ENCODE data around the gene SCN8A. TPM values are rescaled to one million over a fixed set of nuclear protein-coding genes. Genes with fewer than 3 reads are reported as not detected.
"Not testable (repeated sequence)": the region's sequence is repeated elsewhere in the genome, so short reads cannot be mapped to it uniquely, and the experiment has no call there.

SCN8A gene
- polyA plus RNA-seq, 3 donors: 0.11 to 0.49 (median 0.12) TPM

GRCh38 chr12:51818566-51819300 lies 227.7 kb downstream of the SCN8A start:
- WGBS, 3 donors: 65 to 72% (median 67%) methylated on average over 4 of the region's 4 CpGs
- H3K27ac ChIP-seq (ENCODE audit: low read depth, low read length): no peak overlapping the region

- 37 to 49% (median 48%) methylated on average over 30 to 32 of the region's 32 CpGs for whole genome bisulfite sequencing, 3 donors
- no peak overlapping the region for H3K27ac ChIP-seq (ENCODE audit: low read depth, low read length)
Observed at GRCh38 chr12:51819736-51820525, 228.9 kb downstream of the SCN8A start.

- 19 to 53% (median 24%) methylated on average over 83 to 113 of the region's 113 CpGs for WGBS, 3 donors
- H3K27ac ChIP-seq (ENCODE audit: low read depth, low read length): no peak overlapping the region
Observed at GRCh38 chr12:51820526-51821439, 229.8 kb downstream of the SCN8A start.

- WGBS, 3 donors: 45 to 61% (median 54%) methylated on average over 43 to 101 of the region's 101 CpGs
- no peak overlapping the region for H3K27ac ChIP-seq (ENCODE audit: low read depth, low read length)
Observed at GRCh38 chr12:51821440-51822260, 230.6 kb downstream of the SCN8A start.

- no peak overlapping the region for H3K27ac ChIP-seq (ENCODE audit: low read depth, low read length)
- WGBS, 3 donors: 93 to 94% (median 93%) methylated on average over 16 of the region's 16 CpGs
Observed at GRCh38 chr12:51822261-51822616, 231.2 kb downstream of the SCN8A start.

- no peak overlapping the region for H3K27ac ChIP-seq (ENCODE audit: low read depth, low read length)
- 47 to 97% (median 87%) methylated on average over 4 of the region's 4 CpGs for WGBS, 3 donors
Observed at GRCh38 chr12:51822956-51823355, 231.9 kb downstream of the SCN8A start.

GRCh38 chr12:51823875-51824565 lies 233.0 kb downstream of the SCN8A start:
- no peak overlapping the region for H3K27ac ChIP-seq (ENCODE audit: low read depth, low read length)
- 15 to 30% (median 27%) methylated on average over 6 of the region's 6 CpGs for WGBS, 3 donors

GRCh38 chr12:51825216-51825615 lies 234.2 kb downstream of the SCN8A start:
- 80 to 91% (median 84%) methylated on average over 5 of the region's 5 CpGs for WGBS, 3 donors
- no peak overlapping the region for H3K27ac ChIP-seq (ENCODE audit: low read depth, low read length)

- 73 to 81% (median 75%) methylated on average over 4 of the region's 4 CpGs for WGBS, 3 donors
- no peak overlapping the region for H3K27ac ChIP-seq (ENCODE audit: low read depth, low read length)
Observed at GRCh38 chr12:51826881-51827280, 235.8 kb downstream of the SCN8A start.

- H3K27ac ChIP-seq (ENCODE audit: low read depth, low read length): no peak overlapping the region
- 43 to 52% (median 48%) methylated on average over 11 of the region's 11 CpGs for WGBS, 3 donors
Observed at GRCh38 chr12:51827925-51828818, 237.1 kb downstream of the SCN8A start.

- H3K27ac ChIP-seq (ENCODE audit: low read depth, low read length): no peak overlapping the region
- 69 to 83% (median 70%) methylated on average over 5 of the region's 5 CpGs for WGBS, 3 donors
Observed at GRCh38 chr12:51829011-51829481, 238.0 kb downstream of the SCN8A start.

GRCh38 chr12:51829641-51830040 lies 238.6 kb downstream of the SCN8A start:
- WGBS, 3 donors: 61 to 91% (median 82%) methylated on average over 1 of the region's 1 CpG
- no peak overlapping the region for H3K27ac ChIP-seq (ENCODE audit: low read depth, low read length)

GRCh38 chr12:51831817-51832216 lies 240.8 kb downstream of the SCN8A start:
- H3K27ac ChIP-seq (ENCODE audit: low read depth, low read length): not testable (repeated sequence)
- WGBS, 3 donors: 61 to 72% (median 71%) methylated on average over 5 of the region's 5 CpGs

GRCh38 chr12:51832354-51833107 lies 241.5 kb downstream of the SCN8A start:
- 25 to 51% (median 38%) methylated on average over 10 of the region's 10 CpGs for WGBS, 3 donors
- H3K27ac ChIP-seq (ENCODE audit: low read depth, low read length): no peak overlapping the region

GRCh38 chr12:51833448-51834227 lies 242.6 kb downstream of the SCN8A start:
- 66 to 84% (median 70%) methylated on average over 12 of the region's 12 CpGs for WGBS, 3 donors
- no peak overlapping the region for H3K27ac ChIP-seq (ENCODE audit: low read depth, low read length)

All from adipose tissue (tissue), 3 donors.